GM12878 (cell line): ENCODE results near the gene PKD1. TPM values are rescaled to one million over a fixed set of nuclear protein-coding genes. Genes with fewer than 3 reads are reported as not detected.

Experiments
- ATAC-seq: fragments of 200-7000 bp; cut with Tn5 transposase; 3 replicates; pipeline ENCODE4 v1.9.1; 2020; ENCODE audit warnings: mild to moderate bottlenecking, moderate library complexity
- BruUV-seq: library from RNA; stranded (reverse); fragments of 400-500 nt; replicated peaks from 2 replicates; lab custom pipeline; 2021; lab: Mats Ljungman, UMichigan
- CTCF ChIA-PET: fragments of 300-600 bp; sonication (Branson Sonifier 250); formaldehyde crosslinking; extraction: SDS; loops from one replicate; lab custom pipeline; 2021; ENCODE audit warnings: inconsistent platforms; lab: Yijun Ruan, JAX
- POLR2A ChIA-PET: fragments of 350-600 bp; formaldehyde crosslinking; extraction: SDS; loops from one replicate; lab custom pipeline; 2021; ENCODE audit warnings: inconsistent platforms; lab: Charles Lee
- RAD21 ChIA-PET: fragments of 300-600 bp; sonication (Branson Sonifier 250); formaldehyde crosslinking; loops from one replicate; lab custom pipeline; 2023; ENCODE audit warnings: antibody characterized with exemption; ENCODE audit not compliant: unreplicated experiment; lab: Charles Lee
- SMC1A ChIA-PET: fragments of 300-600 bp; sonication (Branson Sonifier 250); formaldehyde crosslinking; loops from one replicate; lab custom pipeline; 2023; ENCODE audit not compliant: unreplicated experiment, uncharacterized antibody; lab: Charles Lee
- DNase-seq: peaks from one replicate; pipeline ENCODE4 v3.0.0-alpha.2; 2011; ENCODE audit warnings: low read depth, low spot score
- FAIRE-seq: peaks from 3 replicates; lab custom pipeline; 2011; peaks lifted over from hg19 to GRCh38; lab: Jason Lieb, UNC
- H2AFZ ChIP-seq: 2 replicates; pipeline ENCODE4 v1.6.0; 2011; ENCODE audit warnings: low read depth, low read length, control low read depth; ENCODE audit not compliant: control insufficient read depth
- H3K27ac ChIP-seq: 2 replicates; pipeline ENCODE4 v1.5.1; 2011; ENCODE audit warnings: control low read depth; ENCODE audit not compliant: control insufficient read depth, insufficient read depth
- H3K27me3 ChIP-seq, 2 experiments: replicated peaks in 1 of 2; 2 replicates each; pipeline versions ENCODE4 v1.6.0 to v1.6.1; 2011; ENCODE audit warnings: low read length in 1 of 2; ENCODE audit not compliant: control insufficient read depth in 2 of 2, insufficient read depth in 2 of 2
- H3K36me3 ChIP-seq, 2 experiments: 2 replicates each; pipeline ENCODE4 v1.5.1; 2011; ENCODE audit warnings: low read length in 1 of 2; ENCODE audit not compliant: control insufficient read depth in 2 of 2, insufficient read depth in 2 of 2
- H3K4me1 ChIP-seq: 2 replicates; pipeline ENCODE4 v1.6.1; 2011; ENCODE audit warnings: mild to moderate bottlenecking, low read length, moderate library complexity, mixed read lengths; ENCODE audit not compliant: control insufficient read depth, insufficient read depth
- H3K4me2 ChIP-seq: 2 replicates; pipeline ENCODE4 v1.6.0; 2011; ENCODE audit warnings: control low read depth; ENCODE audit not compliant: control insufficient read depth, insufficient read depth
- H3K4me3 ChIP-seq: fragments of 200-600 bp; sonication (generic); 2 replicates; pipeline ENCODE4 v1.5.1; 2016
- H3K79me2 ChIP-seq: 2 replicates; pipeline ENCODE4 v1.6.0; 2011; ENCODE audit warnings: low read length; ENCODE audit not compliant: control insufficient read depth, insufficient read depth
- H3K9ac ChIP-seq: 2 replicates; pipeline ENCODE4 v1.8.0; 2011; ENCODE audit warnings: low read length, control low read depth, mixed read lengths; ENCODE audit not compliant: control insufficient read depth, insufficient read depth
- H3K9me3 ChIP-seq: replicated peaks from 3 replicates; pipeline ENCODE4 v1.5.1; 2011; ENCODE audit warnings: mild to moderate bottlenecking, low read length; ENCODE audit not compliant: control insufficient read depth, insufficient read depth
- H4K20me1 ChIP-seq: 2 replicates; pipeline ENCODE4 v1.6.0; 2011; ENCODE audit not compliant: control insufficient read depth, insufficient read depth
- ASH2L ChIP-seq: fragments of 300-600, 200-600 bp; sonication (generic); IDR thresholded peaks from 2 replicates; pipeline ENCODE4 v1.6.1; 2017; ENCODE audit warnings: low read depth, mild to moderate bottlenecking, borderline replicate concordance
- BACH1 ChIP-seq: fragments of 450-650 bp; IDR thresholded peaks from 2 replicates; pipeline ENCODE4 v1.6.1; 2017; ENCODE audit warnings: mild to moderate bottlenecking, borderline replicate concordance
- BCL3 ChIP-seq: IDR thresholded peaks from 2 replicates; pipeline ENCODE4 v1.6.1; 2011; ENCODE audit warnings: borderline replicate concordance, low read depth, mild to moderate bottlenecking, moderate library complexity, low read length; ENCODE audit not compliant: insufficient read depth, poor library complexity, severe bottlenecking
- BRCA1 ChIP-seq: IDR thresholded peaks from 2 replicates; pipeline ENCODE4 v1.6.1; 2011; ENCODE audit warnings: low read depth, low read length, improper control_type of control experiment
- CREM ChIP-seq: IDR thresholded peaks from 2 replicates; pipeline ENCODE4 v1.6.1; 2014; ENCODE audit warnings: antibody characterized with exemption, low read depth
- EZH2 ChIP-seq: IDR thresholded peaks from 2 replicates; pipeline ENCODE4 v1.6.1; 2012; ENCODE audit warnings: low read depth, mild to moderate bottlenecking, control low read depth, inconsistent platforms, low read length, borderline replicate concordance; ENCODE audit not compliant: control insufficient read depth
- POLR2AphosphoS2 ChIP-seq: IDR thresholded peaks from 2 replicates; pipeline ENCODE4 v1.6.1; 2011; ENCODE audit warnings: low read depth, mild to moderate bottlenecking, low read length, improper control_type of control experiment, moderate library complexity
- POLR2AphosphoS5 ChIP-seq: IDR thresholded peaks from 2 replicates; pipeline ENCODE4 v1.6.1; 2011; ENCODE audit warnings: mild to moderate bottlenecking, low read length, inconsistent platforms
- RBBP5 ChIP-seq: fragments of 200-600 bp; sonication (generic); conservative IDR thresholded peaks from 2 replicates; pipeline ENCODE4 v1.6.1; 2016
- REST ChIP-seq: IDR thresholded peaks from 2 replicates; pipeline ENCODE4 v1.6.1; 2012; ENCODE audit warnings: mild to moderate bottlenecking, low read depth, low read length
- SMARCA5 ChIP-seq: fragments of 450-650 bp; IDR thresholded peaks from 2 replicates; pipeline ENCODE4 v1.6.1; 2017; ENCODE audit warnings: mild to moderate bottlenecking
- SUZ12 ChIP-seq: fragments of 200-600 bp; sonication (generic); IDR thresholded peaks from one replicate; pipeline ENCODE4 v1.6.1; 2018; ENCODE audit warnings: antibody characterized with exemption, mild to moderate bottlenecking; ENCODE audit not compliant: unreplicated experiment
- TCF7 ChIP-seq: IDR thresholded peaks from 2 replicates; pipeline ENCODE4 v1.6.1; 2014; ENCODE audit warnings: antibody characterized with exemption, borderline replicate concordance
- ZBED1 ChIP-seq: IDR thresholded peaks from 2 replicates; pipeline ENCODE4 v1.6.1; 2016; ENCODE audit warnings: borderline replicate concordance
- WGBS: methylation state at CpG from one replicate; pipeline ENCODE4 v1.1.6; 2016; ENCODE audit warnings: low lambda C conversion rate; ENCODE audit not compliant: insufficient replicate concordance, insufficient coverage; ENCODE audit errors: missing lambda C conversion rate; 5-methylcytosine and 5-hydroxymethylcytosine counted together
- in situ Hi-C: fragments of 300-500 bp; cut with MboI; formaldehyde crosslinking; loops from 9 replicates; pipeline ENCODE4 v1.14.3; 2018; ENCODE audit warnings: mixed read lengths
- intact Hi-C: fragments of 100-400 bp; cut with micrococcal nuclease; formaldehyde crosslinking; loops from one replicate; pipeline ENCODE4 v1.14.2; 2022; ENCODE audit not compliant: unreplicated experiment
- polyA plus RNA-seq, 11 experiments: library from polyadenylated mRNA; depleted of rRNA in 4 of 11; unstranded in 6 of 11; stranded (reverse) in 5 of 11; fragments of >200 nt; fragmentation: Nextera tagmentation in 4 of 11; fragmentation: Illumina TruSeq in 1 of 11; extraction: Ambion mirVana in 4 of 11; extraction: Trizol in 1 of 11; gene quantifications; 1 replicate in 1 of 11; 2 replicates in 10 of 11; pipeline versions ENCODE4 v1.2.1 to v1.2.3, GENCODE V29; 2011 to 2016; ENCODE audit warnings: inconsistent platforms in 2 of 11, missing spikeins in 2 of 11, low read depth in 1 of 11
- total RNA-seq, 4 experiments: library from RNA; depleted of rRNA in 3 of 4; stranded (reverse); fragments of >200 nt in 3 of 4; fragmentation: Illumina TruSeq in 1 of 4; extraction: Trizol in 1 of 4; gene quantifications; 2 replicates each; pipeline versions ENCODE4 v1.2.1 to v1.2.3, GENCODE V29; 2013 to 2021
- TF ChIP-seq, protein P1 (sequence below): fragments of 450-650 bp; IDR thresholded peaks from 2 replicates; pipeline ENCODE4 v1.6.1; 2017; ENCODE audit warnings: antibody characterized with exemption, mild to moderate bottlenecking, moderate library complexity

PKD1 gene
- total and polyA plus RNA-seq, 10 of the 15 experiments (the other 5 are each of a cell fraction or from before 2014, with no cell fraction given): 0.11 to 62.0 (median 6.1) TPM

GRCh38 chr16:2166263-2167067 lies 30.8 kb upstream of the PKD1 start:
- no peak overlapping the region for H2AFZ ChIP-seq
- no peaks in the 10 kb centered on the region for H3K27me3 ChIP-seq
- ATAC-seq (no peak), DNase-seq (no peak), FAIRE-seq (no peak)
- BruUV-seq: no TSS peak
- H3K4me3 ChIP-seq: no peak overlapping the region
- no peak overlapping the region for H3K9ac ChIP-seq
- H3K4me2 ChIP-seq: no peak overlapping the region
- H4K20me1 ChIP-seq: no peaks in the 10 kb centered on the region
- POLR2A ChIA-PET: no interaction called here
- H3K4me1 ChIP-seq: no peaks in the 10 kb centered on the region
- H3K27ac ChIP-seq: no peak overlapping the region
- TF ChIP-seq EZH2 (no peak), ZBED1 (no peak), BCL3 (no peak), POLR2AphosphoS5 (no peak), REST (no peak), BACH1 (no peak), SUZ12 (no peak), CREM (no peak), ASH2L (no peak), SMARCA5 (no peak), BRCA1 (no peak), TCF7 (no peak), RBBP5 (no peak), POLR2AphosphoS2 (no peak)
- TF ChIP-seq, protein P1, sequence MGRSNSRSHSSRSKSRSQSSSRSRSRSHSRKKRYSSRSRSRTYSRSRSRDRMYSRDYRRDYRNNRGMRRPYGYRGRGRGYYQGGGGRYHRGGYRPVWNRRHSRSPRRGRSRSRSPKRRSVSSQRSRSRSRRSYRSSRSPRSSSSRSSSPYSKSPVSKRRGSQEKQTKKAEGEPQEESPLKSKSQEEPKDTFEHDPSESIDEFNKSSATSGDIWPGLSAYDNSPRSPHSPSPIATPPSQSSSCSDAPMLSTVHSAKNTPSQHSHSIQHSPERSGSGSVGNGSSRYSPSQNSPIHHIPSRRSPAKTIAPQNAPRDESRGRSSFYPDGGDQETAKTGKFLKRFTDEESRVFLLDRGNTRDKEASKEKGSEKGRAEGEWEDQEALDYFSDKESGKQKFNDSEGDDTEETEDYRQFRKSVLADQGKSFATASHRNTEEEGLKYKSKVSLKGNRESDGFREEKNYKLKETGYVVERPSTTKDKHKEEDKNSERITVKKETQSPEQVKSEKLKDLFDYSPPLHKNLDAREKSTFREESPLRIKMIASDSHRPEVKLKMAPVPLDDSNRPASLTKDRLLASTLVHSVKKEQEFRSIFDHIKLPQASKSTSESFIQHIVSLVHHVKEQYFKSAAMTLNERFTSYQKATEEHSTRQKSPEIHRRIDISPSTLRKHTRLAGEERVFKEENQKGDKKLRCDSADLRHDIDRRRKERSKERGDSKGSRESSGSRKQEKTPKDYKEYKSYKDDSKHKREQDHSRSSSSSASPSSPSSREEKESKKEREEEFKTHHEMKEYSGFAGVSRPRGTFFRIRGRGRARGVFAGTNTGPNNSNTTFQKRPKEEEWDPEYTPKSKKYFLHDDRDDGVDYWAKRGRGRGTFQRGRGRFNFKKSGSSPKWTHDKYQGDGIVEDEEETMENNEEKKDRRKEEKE: no peak
- intact Hi-C loops: no loop called here
- RAD21 ChIA-PET: no interaction called here
- H3K79me2 ChIP-seq: peaks cover 18% of the 10 kb centered on the region
- WGBS: 96% methylated on average over 17 of the region's 17 CpGs
- H3K9me3 ChIP-seq: no peaks in the 10 kb centered on the region; the same call in 2 of the 3 replicates
- in situ Hi-C loops: no loop called here
- peaks cover 6 to 21% of the 10 kb centered on the region in 2 experiments; a peak in 3 of 4 replicates for H3K36me3 ChIP-seq
- SMC1A ChIA-PET: no interaction called here
- CTCF ChIA-PET: no interaction called here
